IMR-90 (cell line): Measurements from ENCODE around the gene PHOX2A. TPM values are rescaled to one million over a fixed set of nuclear protein-coding genes. Genes with fewer than 3 reads are reported as not detected.
A peak's percentile ranks its signal among the peaks of the same experiment; 100 is the strongest.

Experiments
- ATAC-seq: fragments of 200-7000 bp; cut with Tn5 transposase; 2 replicates; pipeline ENCODE4 v1.9.1; 2020; ENCODE audit warnings: low read depth, mild to moderate bottlenecking, moderate library complexity
- BruUV-seq: library from RNA; stranded (reverse); fragments of 400-500 nt; replicated peaks from 2 replicates; lab custom pipeline; 2021; lab: Mats Ljungman, UMichigan
- CTCF ChIA-PET: fragments of 300-600 bp; formaldehyde crosslinking; extraction: SDS; loops from one replicate; lab custom pipeline; 2021; ENCODE audit warnings: antibody characterized with exemption; lab: Yijun Ruan, JAX
- POLR2A ChIA-PET: fragments of 300-600 bp; sonication (Branson Sonifier 250); formaldehyde crosslinking; loops from one replicate; lab custom pipeline; 2022; ENCODE audit warnings: antibody characterized with exemption; ENCODE audit not compliant: unreplicated experiment; lab: Charles Lee
- DNase-seq: peaks from one replicate; pipeline ENCODE4 v3.0.0; 2013
- H2AFZ ChIP-seq: replicated peaks from 2 replicates; pipeline ENCODE3; 2013; ENCODE audit warnings: low read length, mild to moderate bottlenecking; ENCODE audit not compliant: poor library complexity
- H2AK5ac ChIP-seq: 2 replicates; pipeline ENCODE4 v1.6.1; 2013; ENCODE audit warnings: low read depth, low read length, inconsistent platforms
- H2AK9ac ChIP-seq: replicated peaks from 2 replicates; pipeline ENCODE3; 2013; ENCODE audit warnings: mild to moderate bottlenecking, low read depth, low read length, moderate library complexity; ENCODE audit not compliant: poor library complexity
- H2BK120ac ChIP-seq: 2 replicates; pipeline ENCODE4 v1.6.1; 2013; ENCODE audit warnings: low read depth, low read length, inconsistent platforms
- H2BK15ac ChIP-seq: 3 replicates; pipeline ENCODE4 v1.6.1; 2013; ENCODE audit warnings: low read depth, low read length, inconsistent platforms
- H2BK20ac ChIP-seq: 2 replicates; pipeline ENCODE4 v1.6.1; 2013; ENCODE audit warnings: low read depth, mild to moderate bottlenecking, inconsistent platforms, low read length, moderate library complexity
- H2BK5ac ChIP-seq: 2 replicates; pipeline ENCODE4 v1.6.1; 2013; ENCODE audit warnings: mild to moderate bottlenecking, low read depth, low read length, inconsistent platforms; ENCODE audit not compliant: poor library complexity, severe bottlenecking
- H3K14ac ChIP-seq: replicated peaks from 2 replicates; pipeline ENCODE4 v1.6.1; 2013; ENCODE audit warnings: low read depth, low read length, inconsistent platforms
- H3K18ac ChIP-seq: 2 replicates; pipeline ENCODE4 v1.6.1; 2013; ENCODE audit warnings: low read depth, low read length, control low read depth
- H3K23ac ChIP-seq: 2 replicates; pipeline ENCODE4 v1.6.1; 2013; ENCODE audit warnings: low read depth, low read length, inconsistent platforms
- H3K27ac ChIP-seq: 2 replicates; pipeline ENCODE4 v1.5.1; 2013; ENCODE audit warnings: mild to moderate bottlenecking, control low read depth, low read length; ENCODE audit not compliant: insufficient read depth
- H3K27me3 ChIP-seq: 2 replicates; pipeline ENCODE4 v1.6.1; 2013; ENCODE audit warnings: low read length; ENCODE audit not compliant: control insufficient read depth, insufficient read depth
- H3K36me3 ChIP-seq: 2 replicates; pipeline ENCODE4 v1.6.1; 2013; ENCODE audit warnings: low read length, mixed read lengths; ENCODE audit not compliant: control insufficient read depth, insufficient read depth
- H3K4ac ChIP-seq: 2 replicates; pipeline ENCODE4 v1.6.1; 2013; ENCODE audit warnings: low read depth, low read length, inconsistent platforms
- H3K4me1 ChIP-seq: 2 replicates; pipeline ENCODE4 v1.6.1; 2013; ENCODE audit warnings: low read length, mixed read lengths; ENCODE audit not compliant: control insufficient read depth, insufficient read depth
- H3K4me2 ChIP-seq: 2 replicates; pipeline ENCODE4 v1.6.1; 2013; ENCODE audit warnings: low read depth, mild to moderate bottlenecking, control low read depth, low read length, moderate library complexity
- H3K4me3 ChIP-seq: 2 replicates; pipeline ENCODE4 v1.5.1; 2013; ENCODE audit warnings: low read depth, mild to moderate bottlenecking, control low read depth, low read length, moderate library complexity; ENCODE audit not compliant: insufficient read depth
- H3K56ac ChIP-seq: 2 replicates; pipeline ENCODE4 v1.6.1; 2013; ENCODE audit warnings: low read length, inconsistent platforms; ENCODE audit not compliant: insufficient read depth; ENCODE audit errors: extremely low read depth
- H3K79me1 ChIP-seq, 2 experiments: 2 replicates each; pipeline ENCODE4 v1.6.1; 2013; ENCODE audit warnings: low read length in 2 of 2, inconsistent platforms in 1 of 2, low read depth in 1 of 2
- H3K9ac ChIP-seq: 2 replicates; pipeline ENCODE4 v1.6.1; 2013; ENCODE audit warnings: low read depth, low read length, control low read depth
- H3K9me1 ChIP-seq: 2 replicates; pipeline ENCODE4 v1.6.1; 2013; ENCODE audit warnings: low read length, inconsistent platforms; ENCODE audit not compliant: insufficient read depth
- H3K9me3 ChIP-seq: 2 replicates; pipeline ENCODE4 v1.6.1; 2013; ENCODE audit warnings: low read length; ENCODE audit not compliant: control insufficient read depth, insufficient read depth
- H4K20me1 ChIP-seq: 2 replicates; pipeline ENCODE4 v1.6.1; 2013; ENCODE audit warnings: low read length, inconsistent platforms; ENCODE audit not compliant: insufficient read depth
- H4K5ac ChIP-seq: 2 replicates; pipeline ENCODE4 v1.6.1; 2013; ENCODE audit warnings: mild to moderate bottlenecking, low read depth, low read length, control low read depth
- H4K8ac ChIP-seq, 2 experiments: 2 replicates each; pipeline ENCODE4 v1.6.1; 2013; ENCODE audit warnings: low read depth in 2 of 2, low read length in 2 of 2, control low read depth in 1 of 2, inconsistent platforms in 1 of 2
- H4K91ac ChIP-seq: 2 replicates; pipeline ENCODE4 v1.6.1; 2013; ENCODE audit warnings: low read depth, low read length, inconsistent platforms; ENCODE audit not compliant: insufficient read depth
- BHLHE40 ChIP-seq: fragments of 150-350 bp; IDR thresholded peaks from 2 replicates; pipeline ENCODE4 v1.6.1; 2016; ENCODE audit warnings: mild to moderate bottlenecking, low read depth, low read length
- CEBPB ChIP-seq: IDR thresholded peaks from 2 replicates; pipeline ENCODE4 v1.6.1; 2012; ENCODE audit warnings: low read depth, low read length, improper control_type of control experiment
- FOS ChIP-seq: fragments of 150-350 bp; IDR thresholded peaks from 2 replicates; pipeline ENCODE4 v1.6.1; 2016; ENCODE audit warnings: low read depth, low read length
- MAFK ChIP-seq: IDR thresholded peaks from 2 replicates; pipeline ENCODE4 v1.6.1; 2012; ENCODE audit warnings: low read depth, low read length, improper control_type of control experiment
- MAZ ChIP-seq: IDR thresholded peaks from 2 replicates; pipeline ENCODE4 v1.6.1; 2012; ENCODE audit warnings: low read depth, mild to moderate bottlenecking, low read length, improper control_type of control experiment, moderate library complexity, borderline replicate concordance
- MXI1 ChIP-seq: IDR thresholded peaks from 2 replicates; pipeline ENCODE4 v1.6.1; 2012; ENCODE audit warnings: low read depth, mild to moderate bottlenecking, low read length, moderate library complexity, borderline replicate concordance
- NFE2L2 ChIP-seq: fragments of 150-350 bp; IDR thresholded peaks from 2 replicates; pipeline ENCODE4 v1.6.1; 2016; ENCODE audit warnings: low read depth, mild to moderate bottlenecking, low read length
- RCOR1 ChIP-seq: IDR thresholded peaks from 2 replicates; pipeline ENCODE4 v1.6.1; 2012; ENCODE audit warnings: mild to moderate bottlenecking, low read length, improper control_type of control experiment; ENCODE audit not compliant: insufficient replicate concordance
- RFX5 ChIP-seq: IDR thresholded peaks from 2 replicates; pipeline ENCODE4 v1.8.0; 2012; ENCODE audit warnings: low read depth, mild to moderate bottlenecking, low read length, moderate library complexity
- SMC3 ChIP-seq: fragments of 150-350 bp; IDR thresholded peaks from 2 replicates; pipeline ENCODE4 v1.6.1; 2016; ENCODE audit warnings: low read depth, mild to moderate bottlenecking, antibody characterized with exemption, low read length, moderate library complexity
- WGBS, 2 experiments: methylation state at CpG; one replicate each; pipeline versions ENCODE4 v1.1.5 to v1.1.7; 2013; ENCODE audit warnings: missing lambda C conversion rate in 2 of 2; ENCODE audit not compliant: insufficient read length in 1 of 2; ENCODE audit errors: extremely low coverage in 2 of 2; 5-methylcytosine and 5-hydroxymethylcytosine counted together
- dilution Hi-C: fragments of 300-500 bp; cut with HindIII; formaldehyde crosslinking; loops from one replicate; pipeline ENCODE4 v1.14.3; 2018; ENCODE audit warnings: low sequenced_read_pairs; ENCODE audit not compliant: unreplicated experiment
- in situ Hi-C: fragments of 300-500 bp; cut with MboI; formaldehyde crosslinking; loops from 3 replicates; pipeline ENCODE4 v1.14.3; 2019; ENCODE audit warnings: low sequenced_read_pairs, inconsistent platforms, mixed read lengths
- intact Hi-C: fragments of 100-400 bp; cut with micrococcal nuclease; formaldehyde crosslinking; loops from 2 replicates; pipeline ENCODE4 v1.10.0; 2022
- polyA plus RNA-seq, 3 experiments: library from polyadenylated mRNA; depleted of rRNA; stranded (reverse); fragments of >200 nt; gene quantifications; 2 replicates each; pipeline ENCODE4 v1.2.3, GENCODE V29; 2012; ENCODE audit warnings: low replicate concordance in 1 of 3
- total RNA-seq: library from RNA; depleted of rRNA; stranded (reverse); fragments of >200 nt; gene quantifications from 2 replicates; pipeline ENCODE4 v1.2.3, GENCODE V29; 2012
- TF ChIP-seq, protein P1 (sequence below): conservative IDR thresholded peaks from 2 replicates; pipeline ENCODE4 v1.5.1; 2012; ENCODE audit warnings: mild to moderate bottlenecking, low read depth, low read length, improper control_type of control experiment
- TF ChIP-seq, protein P2 (sequence below): fragments of 150-350 bp; IDR thresholded peaks from 2 replicates; pipeline ENCODE4 v1.6.1; 2016; ENCODE audit warnings: low read depth, mild to moderate bottlenecking, low read length, moderate library complexity, borderline replicate concordance

Gene PHOX2A
- total and polyA plus RNA-seq, 2 of the 4 experiments (the other 2 are of a cell fraction), result not detected

GRCh38 chr11:72225411-72225951 is 18.5 kb downstream of the PHOX2A start:
- H3K9me3 ChIP-seq, result no peaks in the 10 kb centered on the region
- DNase-seq (no peak), ATAC-seq (peak; percentile 1; the same call in 1 of the 2 replicates)
- peak overlapping the region; percentile 98 for H3K4me3 ChIP-seq
- peak overlapping the region; percentile 46; the same call in 1 of the 2 replicates for H3K56ac ChIP-seq
- no peak overlapping the region for H2BK15ac ChIP-seq
- peak overlapping the region; percentile 99 for H3K4me2 ChIP-seq
- intact Hi-C loops, result no loop called here
- H2BK20ac ChIP-seq, result no peak overlapping the region
- TF ChIP-seq, protein P1, sequence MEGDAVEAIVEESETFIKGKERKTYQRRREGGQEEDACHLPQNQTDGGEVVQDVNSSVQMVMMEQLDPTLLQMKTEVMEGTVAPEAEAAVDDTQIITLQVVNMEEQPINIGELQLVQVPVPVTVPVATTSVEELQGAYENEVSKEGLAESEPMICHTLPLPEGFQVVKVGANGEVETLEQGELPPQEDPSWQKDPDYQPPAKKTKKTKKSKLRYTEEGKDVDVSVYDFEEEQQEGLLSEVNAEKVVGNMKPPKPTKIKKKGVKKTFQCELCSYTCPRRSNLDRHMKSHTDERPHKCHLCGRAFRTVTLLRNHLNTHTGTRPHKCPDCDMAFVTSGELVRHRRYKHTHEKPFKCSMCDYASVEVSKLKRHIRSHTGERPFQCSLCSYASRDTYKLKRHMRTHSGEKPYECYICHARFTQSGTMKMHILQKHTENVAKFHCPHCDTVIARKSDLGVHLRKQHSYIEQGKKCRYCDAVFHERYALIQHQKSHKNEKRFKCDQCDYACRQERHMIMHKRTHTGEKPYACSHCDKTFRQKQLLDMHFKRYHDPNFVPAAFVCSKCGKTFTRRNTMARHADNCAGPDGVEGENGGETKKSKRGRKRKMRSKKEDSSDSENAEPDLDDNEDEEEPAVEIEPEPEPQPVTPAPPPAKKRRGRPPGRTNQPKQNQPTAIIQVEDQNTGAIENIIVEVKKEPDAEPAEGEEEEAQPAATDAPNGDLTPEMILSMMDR, result no peak
- no peak for TF ChIP-seq CEBPB
- no peak for TF ChIP-seq BHLHE40
- TF ChIP-seq MAZ, result no peak
- TF ChIP-seq RFX5, result no peak
- no peak for TF ChIP-seq SMC3
- no peak for TF ChIP-seq FOS
- no peak for TF ChIP-seq MXI1
- no peak for TF ChIP-seq RCOR1
- TF ChIP-seq NFE2L2, result no peak
- TF ChIP-seq, protein P2, sequence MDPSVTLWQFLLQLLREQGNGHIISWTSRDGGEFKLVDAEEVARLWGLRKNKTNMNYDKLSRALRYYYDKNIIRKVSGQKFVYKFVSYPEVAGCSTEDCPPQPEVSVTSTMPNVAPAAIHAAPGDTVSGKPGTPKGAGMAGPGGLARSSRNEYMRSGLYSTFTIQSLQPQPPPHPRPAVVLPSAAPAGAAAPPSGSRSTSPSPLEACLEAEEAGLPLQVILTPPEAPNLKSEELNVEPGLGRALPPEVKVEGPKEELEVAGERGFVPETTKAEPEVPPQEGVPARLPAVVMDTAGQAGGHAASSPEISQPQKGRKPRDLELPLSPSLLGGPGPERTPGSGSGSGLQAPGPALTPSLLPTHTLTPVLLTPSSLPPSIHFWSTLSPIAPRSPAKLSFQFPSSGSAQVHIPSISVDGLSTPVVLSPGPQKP, result no peak
- no peak for TF ChIP-seq MAFK
- in situ Hi-C loops, result no loop called here
- peak overlapping the region; percentile 96 for H3K27ac ChIP-seq
- H3K18ac ChIP-seq, result no peak overlapping the region; the same call in 1 of the 2 replicates
- H3K4me1 ChIP-seq, result peaks cover 6% of the 10 kb centered on the region; the same call in 1 of the 2 replicates
- dilution Hi-C loops, result no loop called here
- H3K14ac ChIP-seq, result peak overlapping the region; percentile 66
- H3K9ac ChIP-seq, result peak overlapping the region; percentile 98
- H2BK120ac ChIP-seq, result no peak overlapping the region
- H4K8ac ChIP-seq, result peak overlapping the region; percentile 4; a peak in 2 of 4 replicates
- H2AK5ac ChIP-seq, result peak overlapping the region; percentile 93
- peaks cover 36% of the 10 kb centered on the region for H3K36me3 ChIP-seq
- H3K9me1 ChIP-seq, result peaks cover 7% of the 10 kb centered on the region; the same call in 1 of the 2 replicates
- peaks cover 52% of the 10 kb centered on the region for H4K20me1 ChIP-seq
- peak overlapping the region; percentile 18 for H2BK5ac ChIP-seq
- WGBS, 2 experiments, result 0% methylated on average over 8 of the region's 11 CpGs; no CpG with 5 or more reads in 1 of the 2 experiments
- peak overlapping the region; percentile 42 for H3K23ac ChIP-seq
- no peak overlapping the region; the same call in 1 of the 2 replicates for H4K5ac ChIP-seq
- BruUV-seq, result TSS peak; percentile 16
- POLR2A ChIA-PET, result interaction anchor here (1.1 kb wide), 1 partner anchor 9 kb away, joined by 3 read pairs; no protein-coding TSS in a partner anchor
- peak overlapping the region; percentile 48 for H4K91ac ChIP-seq
- H3K79me1 ChIP-seq, result peaks cover 23 to 61% of the 10 kb centered on the region in 2 experiments; a peak in 3 of 4 replicates
- H2AFZ ChIP-seq, result peak overlapping the region; percentile 91
- H2AK9ac ChIP-seq, result peak overlapping the region; percentile 31
- CTCF ChIA-PET, result interaction anchor here (0.8 to 1.5 kb wide), 2 partner anchors 43 to 205 kb away, joined by 3 to 4 read pairs; no protein-coding TSS in a partner anchor
- H3K4ac ChIP-seq, result peak overlapping the region; percentile 74
- H3K27me3 ChIP-seq, result no peaks in the 10 kb centered on the region
